GM10248 (cell line): ENCODE measurements around the gene BUB3.

Source experiments
- CTCF ChIA-PET: fragments of 300-600 bp; sonication (Branson Sonifier 250); formaldehyde crosslinking; extraction: SDS; loops from one replicate; lab custom pipeline; 2021; ENCODE audit warnings: antibody characterized with exemption; lab: Yijun Ruan, JAX
- POLR2A ChIA-PET: fragments of 350-650 bp; sonication (Branson Sonifier 250); formaldehyde crosslinking; extraction: SDS; loops from one replicate; lab custom pipeline; 2020; ENCODE audit warnings: antibody characterized with exemption; lab: Yijun Ruan, JAX
- DNase-seq: peaks from one replicate; pipeline ENCODE4 v3.0.0; 2012; ENCODE audit errors: extremely low spot score
- CTCF ChIP-seq: IDR thresholded peaks from 2 replicates; pipeline ENCODE4 v1.5.1; 2012; ENCODE audit warnings: mild to moderate bottlenecking, low read depth; ENCODE audit errors: extremely low read depth, missing control alignments, control extremely low read depth

Gene BUB3

GRCh38 chr10:123140164-123140982, 13.8 kb upstream of the BUB3 start:
- CTCF ChIA-PET: interaction anchor here (0.8 to 3.7 kb wide), 9 partner anchors 11 to 417 kb away, joined by 3 to 49 read pairs (median 5); partner anchors contain the start of genes BUB3 and HMX2
- POLR2A ChIA-PET: interaction anchor here (1.3 kb wide), 1 partner anchor 11 kb away, joined by 4 read pairs; no protein-coding TSS in a partner anchor
- TF ChIP-seq CTCF: peak; percentile 56
- peak; percentile 43 for DNase-seq

- ChIA-PET POLR2A (interaction anchor here (1.3 kb wide), 1 partner anchor 10 kb away, joined by 4 read pairs; no protein-coding TSS in a partner anchor), CTCF (interaction anchor here (0.9 to 3.7 kb wide), 7 partner anchors 8 to 417 kb away, joined by 3 to 49 read pairs (median 5); partner anchors contain the start of genes BUB3 and HMX2)
- no peak for TF ChIP-seq CTCF
- no peak for DNase-seq
Observed at GRCh38 chr10:123140983-123141390, 13.2 kb upstream of the BUB3 start.

GRCh38 chr10:123141791-123142700, 12.2 kb upstream of the BUB3 start:
- DNase-seq: peak; percentile 17
- ChIA-PET CTCF (interaction anchor here (0.9 to 3.7 kb wide), 7 partner anchors 9 to 416 kb away, joined by 3 to 49 read pairs (median 5); partner anchors contain the start of genes BUB3 and HMX2), POLR2A (interaction anchor here (1.3 kb wide), 1 partner anchor 9 kb away, joined by 4 read pairs; no protein-coding TSS in a partner anchor)
- TF ChIP-seq CTCF: no peak

GRCh38 chr10:123142701-123143161, 11.5 kb upstream of the BUB3 start:
- DNase-seq: peak; percentile 39
- no peak for TF ChIP-seq CTCF
- CTCF ChIA-PET: interaction anchor here (1.3 to 1.8 kb wide), 2 partner anchors 9 to 275 kb away, joined by 3 to 5 read pairs; no protein-coding TSS in a partner anchor
- POLR2A ChIA-PET: no interaction called here

- ChIA-PET POLR2A (no interaction called here), CTCF (interaction anchor here (0.9 to 1.3 kb wide), 2 partner anchors 11 to 274 kb away, joined by 3 to 4 read pairs; no protein-coding TSS in a partner anchor)
- DNase-seq: no peak
- no peak for TF ChIP-seq CTCF
Observed at GRCh38 chr10:123143162-123143824, 10.9 kb upstream of the BUB3 start.
